HG02588 (cell line): ENCODE results near the gene SLC4A1AP.

Source experiments
- ATAC-seq: cut with Tn5 transposase; IDR thresholded peaks from one replicate; pipeline ENCODE4 v1.9.1; 2021; ENCODE audit warnings: mild to moderate bottlenecking, moderate library complexity; ENCODE audit not compliant: unreplicated experiment

The SLC4A1AP gene

GRCh38 chr2:27720004-27720551 is 56.4 kb downstream of the SLC4A1AP start:
- ATAC-seq: no peak

DNA sequence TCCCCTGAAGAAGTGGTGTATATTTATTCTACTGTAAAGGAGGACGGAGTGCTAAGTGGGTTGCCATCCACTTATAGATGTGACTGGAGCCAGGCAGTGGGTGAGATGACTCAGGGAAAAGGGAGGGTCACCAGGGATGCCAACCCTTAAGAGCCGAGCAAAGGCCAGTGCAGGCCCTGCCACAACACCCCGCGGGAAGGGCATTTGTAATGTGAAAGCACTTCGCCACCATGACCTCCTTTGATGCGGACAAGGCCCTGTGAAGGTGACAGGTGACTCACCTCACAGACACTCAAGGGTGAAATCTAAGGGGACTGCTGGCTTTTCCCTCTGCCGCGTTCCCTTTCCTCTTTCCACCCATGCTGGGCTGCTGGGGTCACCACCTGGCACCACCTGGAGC is 57.6 kb downstream of the SLC4A1AP start:
- no peak for ATAC-seq

- ATAC-seq: no peak
Observed at GRCh38 chr2:27721884-27722485, 58.3 kb downstream of the SLC4A1AP start.

GRCh38 chr2:27723372-27724144 is 59.9 kb downstream of the SLC4A1AP start:
- no peak for ATAC-seq

DNA sequence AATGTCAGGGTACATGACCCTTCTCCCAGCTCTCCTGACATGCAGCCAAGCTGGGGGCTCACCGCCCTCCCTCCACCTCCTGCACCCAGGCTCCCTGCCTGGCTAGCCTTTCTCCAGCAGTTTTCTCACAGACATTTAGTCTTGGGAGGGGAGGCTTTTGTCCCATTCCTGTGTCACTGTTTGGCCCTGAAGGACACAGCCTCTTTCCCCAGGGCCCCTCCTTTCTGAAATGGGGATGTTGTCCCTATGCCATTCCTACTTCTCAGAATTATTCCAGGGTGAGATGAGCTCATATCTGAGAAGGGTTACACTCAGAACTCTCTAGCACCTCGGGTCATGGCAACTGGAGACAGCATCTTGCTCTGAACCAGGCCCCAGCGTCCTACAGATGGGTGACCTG is 60.5 kb downstream of the SLC4A1AP start:
- no peak for ATAC-seq

DNA sequence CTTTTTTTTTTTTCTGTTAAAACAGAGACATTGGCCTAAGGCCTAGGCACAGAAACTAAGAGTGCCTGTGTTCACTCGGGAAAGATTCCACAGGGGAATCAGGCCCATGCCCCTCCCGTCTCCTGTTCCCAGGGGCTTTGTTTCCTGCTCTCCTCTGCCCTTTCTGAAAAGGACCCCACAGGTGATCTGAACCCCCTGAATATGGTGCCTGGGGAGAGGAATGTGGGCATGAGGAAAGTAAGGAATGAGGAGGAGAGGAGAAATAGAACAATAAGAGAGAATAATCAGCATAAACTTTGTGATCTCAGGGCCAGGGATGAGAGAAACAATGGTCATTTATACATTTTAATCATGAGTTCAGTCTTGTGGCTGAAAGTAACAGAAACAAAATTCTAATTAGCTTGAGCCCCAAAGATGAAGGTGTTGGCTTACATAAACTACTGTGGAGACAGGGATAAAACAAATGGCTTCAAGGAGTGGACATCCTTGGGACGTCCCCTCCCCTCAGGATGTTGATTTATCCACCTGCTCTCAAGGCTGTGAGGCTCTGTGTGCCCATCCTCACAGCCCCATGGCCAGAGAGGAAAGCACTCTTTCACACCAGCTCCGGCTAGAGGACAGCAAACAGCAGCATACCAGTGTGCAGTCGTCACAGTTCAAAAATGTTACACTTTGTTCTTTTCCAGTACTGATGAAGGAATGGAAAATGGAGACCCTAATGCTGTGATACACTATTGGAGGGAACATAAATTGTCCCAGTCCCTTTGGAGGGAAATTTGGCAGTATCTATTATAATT is 61.4 kb downstream of the SLC4A1AP start:
- no peak for ATAC-seq

- no peak for ATAC-seq
Observed at GRCh38 chr2:27727257-27727656, 63.6 kb downstream of the SLC4A1AP start.

GRCh38 chr2:27728081-27728858 is 64.6 kb downstream of the SLC4A1AP start:
- no peak for ATAC-seq

GRCh38 chr2:27729198-27729597 is 65.5 kb downstream of the SLC4A1AP start:
- ATAC-seq: no peak

DNA sequence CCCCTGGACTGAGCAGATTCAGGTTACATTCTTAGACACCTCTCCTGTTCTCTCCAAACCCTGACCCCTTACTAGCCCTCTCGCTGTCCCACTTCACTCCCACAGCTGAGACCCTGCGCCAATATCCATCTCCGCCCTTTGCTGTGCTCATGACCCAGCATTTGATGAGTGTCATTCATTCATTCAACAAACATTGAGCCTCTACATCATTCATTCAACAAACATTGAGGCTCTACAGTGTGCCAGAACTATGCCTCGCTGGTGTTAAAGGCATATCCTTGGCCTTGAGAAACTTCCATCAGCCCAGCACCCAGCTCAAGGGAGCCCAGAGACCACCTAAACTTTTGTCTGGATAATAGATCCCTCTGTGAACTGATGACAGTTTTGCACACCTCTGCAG is 65.9 kb downstream of the SLC4A1AP start:
- no peak for ATAC-seq

- no peak for ATAC-seq
Observed at GRCh38 chr2:27730261-27730662, 66.6 kb downstream of the SLC4A1AP start.

DNA sequence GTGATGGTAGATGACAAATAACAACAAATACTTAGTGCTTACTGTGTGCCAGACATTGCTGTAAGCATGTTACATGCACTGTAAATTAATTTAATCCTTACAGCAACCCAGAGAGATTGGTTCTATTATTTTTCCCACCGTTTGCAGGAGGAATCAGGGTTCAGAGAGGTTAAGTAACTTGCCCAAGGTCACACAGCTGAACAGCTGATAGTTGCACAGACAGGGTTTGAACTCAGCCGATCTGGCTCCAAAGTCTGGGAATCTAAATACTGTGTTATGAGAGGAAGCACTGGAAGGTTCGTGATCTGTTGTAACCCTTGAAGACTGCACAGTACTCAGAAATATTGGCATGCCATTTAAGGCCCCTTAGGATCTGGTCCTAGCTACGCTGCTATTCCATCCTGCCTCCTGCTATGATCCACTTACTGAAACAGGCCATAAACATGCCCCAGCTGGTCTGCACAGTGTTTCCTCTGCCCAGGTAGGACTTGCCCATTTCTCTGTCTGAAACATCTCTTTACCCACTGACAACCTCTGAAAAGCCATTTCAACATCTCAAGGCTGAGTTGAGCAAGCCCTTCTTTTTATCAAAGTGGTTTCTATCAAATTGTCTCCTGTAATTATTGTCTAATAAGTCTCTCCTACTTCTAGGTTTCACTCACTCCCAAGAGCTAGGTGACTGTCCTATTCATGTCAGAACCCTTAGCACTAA is 67.4 kb downstream of the SLC4A1AP start:
- ATAC-seq: no peak

DNA sequence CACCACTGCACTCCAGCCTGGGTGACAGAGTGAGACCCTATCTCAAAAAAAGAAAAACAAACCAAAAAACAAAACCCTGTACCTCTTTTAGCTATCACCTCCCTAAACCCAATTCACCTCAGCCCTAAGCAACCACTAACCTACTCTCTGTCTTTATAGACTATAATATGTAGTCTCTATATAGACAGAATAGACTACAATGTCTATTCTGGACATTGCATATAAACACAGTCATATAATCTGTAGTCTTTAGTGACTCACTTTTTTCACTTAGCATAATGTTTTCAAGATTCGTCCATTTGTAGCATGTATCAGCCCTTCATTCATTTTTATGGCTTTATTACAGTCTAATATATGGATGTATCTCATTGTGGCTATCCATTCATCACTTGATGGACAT is 70.6 kb downstream of the SLC4A1AP start:
- no peak for ATAC-seq

- ATAC-seq: no peak
Observed at GRCh38 chr2:27735263-27735904, 71.7 kb downstream of the SLC4A1AP start.

- ATAC-seq: no peak
Observed at GRCh38 chr2:27736031-27736889, 72.6 kb downstream of the SLC4A1AP start.

GRCh38 chr2:27736890-27737204 is 73.2 kb downstream of the SLC4A1AP start:
- ATAC-seq: no peak

GRCh38 chr2:27737676-27738348 is 74.1 kb downstream of the SLC4A1AP start:
- ATAC-seq: no peak

- no peak for ATAC-seq
Observed at GRCh38 chr2:27738349-27739057, 74.8 kb downstream of the SLC4A1AP start.
